ENCODE results near the gene FAM184A. TPM values are rescaled to one million over a fixed set of nuclear protein-coding genes. Genes with fewer than 3 reads are reported as not detected.
"Not testable (repeated sequence)": the region's sequence is repeated elsewhere in the genome, so short reads cannot be mapped to it uniquely, and the experiment has no call there.

The FAM184A gene
- total and polyA plus RNA-seq, 12 donors: 0.91 to 5.2 (median 2.7) TPM

DNA sequence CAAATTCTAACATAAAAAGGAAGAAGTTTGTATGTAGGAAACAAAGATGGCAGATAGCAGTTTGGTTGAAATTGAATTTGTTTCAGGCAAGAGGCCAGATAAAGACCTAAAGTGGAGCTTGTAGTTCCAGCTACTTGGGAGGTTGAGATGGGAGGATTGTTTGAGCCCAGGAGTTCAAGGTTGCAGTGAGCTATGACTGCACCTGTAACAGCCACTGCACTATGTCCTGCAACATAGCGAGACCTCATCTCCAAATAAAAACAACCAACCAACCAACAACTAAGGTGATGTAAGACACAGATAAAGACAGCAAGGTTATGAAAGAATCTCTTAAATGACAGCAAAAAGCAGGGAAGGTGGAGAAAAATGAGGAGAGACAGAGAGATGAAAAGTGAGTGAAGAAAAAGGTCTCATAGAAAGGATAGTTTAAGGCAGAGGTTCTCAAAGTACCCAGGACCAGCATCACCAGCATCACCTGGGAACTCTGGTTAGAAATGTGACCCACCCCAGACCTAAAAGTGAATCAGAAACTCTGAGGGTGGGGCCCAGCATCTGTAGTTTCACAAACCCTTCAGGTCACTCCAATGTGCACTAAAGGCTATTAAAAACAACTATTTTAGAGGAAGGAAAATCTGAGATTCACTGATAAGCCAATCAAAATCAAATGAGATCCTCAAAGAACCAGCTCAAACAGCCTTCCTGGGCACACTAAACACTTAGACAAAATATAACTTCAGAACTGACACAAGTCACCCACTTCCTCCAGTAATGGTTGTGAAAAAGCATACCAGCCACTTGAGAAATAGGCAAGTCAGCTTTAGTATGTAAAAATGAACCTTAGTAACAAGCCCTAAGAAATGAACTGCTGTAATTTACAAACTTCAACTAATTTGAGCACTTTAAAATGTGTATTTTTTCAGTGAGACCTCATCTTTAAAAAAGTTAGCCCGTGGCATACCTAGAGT is 57.6 kb downstream of the FAM184A start:
- no peaks in the 10 kb centered on the region for H3K27me3 ChIP-seq
- intact Hi-C loops (cut with DNase I): no loop called here
- H3K36me3 ChIP-seq (replicated peaks in 1 of 2): no peaks in the 10 kb centered on the region
- no peak for DNase-seq
- TF ChIP-seq CTCF (IDR thresholded peaks at IDR 0.05) (no peak), POLR2A (IDR thresholded peaks at IDR 0.05) (no peak)
- no peak overlapping the region for H3K27ac ChIP-seq
- no peaks in the 10 kb centered on the region for H3K4me1 ChIP-seq (replicated peaks in 1 of 2)
- H3K4me3 ChIP-seq: no peak overlapping the region
- 92 to 95% (median 93%) methylated on average over 2 of the region's 2 CpGs for WGBS, 4 donors
- H3K9me3 ChIP-seq (replicated peaks in 1 of 3): no peaks in the 10 kb centered on the region

GRCh38 chr6:119015165-119015564 is 63.3 kb downstream of the FAM184A start:
- H3K36me3 ChIP-seq (replicated peaks in 1 of 2); DNase-seq; H3K4me1 ChIP-seq (replicated peaks in 1 of 2); H3K4me3 ChIP-seq; intact Hi-C loops (cut with DNase I); H3K27ac ChIP-seq; H3K9me3 ChIP-seq (replicated peaks in 1 of 3); H3K27me3 ChIP-seq: not testable (repeated sequence)
- 95 to 100% (median 98%) methylated on average over 4 to 22 of the region's 22 CpGs for WGBS, 4 donors

GRCh38 chr6:119012521-119012920 is 65.9 kb downstream of the FAM184A start:
- H3K9me3 ChIP-seq (replicated peaks in 1 of 3): no peaks in the 10 kb centered on the region
- WGBS, 4 donors: 97 to 100% (median 100%) methylated on average over 1 of the region's 1 CpG
- DNase-seq: no peak
- no peaks in the 10 kb centered on the region for H3K27me3 ChIP-seq
- intact Hi-C loops (cut with DNase I): no loop called here
- no peaks in the 10 kb centered on the region for H3K4me1 ChIP-seq (replicated peaks in 1 of 2)
- TF ChIP-seq POLR2A (IDR thresholded peaks at IDR 0.05) (no peak), CTCF (IDR thresholded peaks at IDR 0.05) (no peak)
- no peak overlapping the region for H3K4me3 ChIP-seq
- H3K27ac ChIP-seq: no peak overlapping the region
- no peaks in the 10 kb centered on the region for H3K36me3 ChIP-seq (replicated peaks in 1 of 2)

GRCh38 chr6:119009266-119009665 is 69.2 kb downstream of the FAM184A start:
- H3K4me1 ChIP-seq (replicated peaks in 1 of 2); H3K36me3 ChIP-seq (replicated peaks in 1 of 2); intact Hi-C loops (cut with DNase I); H3K9me3 ChIP-seq (replicated peaks in 1 of 3); H3K4me3 ChIP-seq; H3K27ac ChIP-seq; H3K27me3 ChIP-seq; DNase-seq: not testable (repeated sequence)
- WGBS, 4 donors: 91 to 99% (median 96%) methylated on average over 3 of the region's 3 CpGs

GRCh38 chr6:119006974-119007373 is 71.5 kb downstream of the FAM184A start:
- Histone ChIP-seq H3K4me3 (no peak overlapping the region), H3K9me3 (replicated peaks in 1 of 3) (no peaks in the 10 kb centered on the region), H3K36me3 (replicated peaks in 1 of 2) (no peaks in the 10 kb centered on the region), H3K4me1 (replicated peaks in 1 of 2) (no peaks in the 10 kb centered on the region), H3K27ac (no peak overlapping the region), H3K27me3 (no peaks in the 10 kb centered on the region)
- TF ChIP-seq CTCF (IDR thresholded peaks at IDR 0.05) (no peak), POLR2A (IDR thresholded peaks at IDR 0.05) (no peak)
- intact Hi-C loops (cut with DNase I): no loop called here
- 88 to 94% (median 91%) methylated on average over 2 of the region's 2 CpGs for WGBS, 4 donors
- no peak for DNase-seq
